GM10248 (cell line): ENCODE data around the gene PLSCR1.
"Not testable (repeated sequence)": the region's sequence is repeated elsewhere in the genome, so short reads cannot be mapped to it uniquely, and the experiment has no call there.

Source experiments
- CTCF ChIA-PET: fragments of 300-600 bp; sonication (Branson Sonifier 250); formaldehyde crosslinking; extraction: SDS; loops from one replicate; lab custom pipeline; 2021; ENCODE audit warnings: antibody characterized with exemption; lab: Yijun Ruan, JAX
- POLR2A ChIA-PET: fragments of 350-650 bp; sonication (Branson Sonifier 250); formaldehyde crosslinking; extraction: SDS; loops from one replicate; lab custom pipeline; 2020; ENCODE audit warnings: antibody characterized with exemption; lab: Yijun Ruan, JAX
- DNase-seq: peaks from one replicate; pipeline ENCODE4 v3.0.0; 2012; ENCODE audit errors: extremely low spot score
- CTCF ChIP-seq: IDR thresholded peaks from 2 replicates; pipeline ENCODE4 v1.5.1; 2012; ENCODE audit warnings: mild to moderate bottlenecking, low read depth; ENCODE audit errors: extremely low read depth, missing control alignments, control extremely low read depth

Gene PLSCR1

GRCh38 chr3:146524961-146525360, 19.4 kb downstream of the PLSCR1 start:
- no peak for TF ChIP-seq CTCF
- ChIA-PET POLR2A (no interaction called here), CTCF (interaction anchor here (1.1 to 1.8 kb wide), 3 partner anchors 9 to 21 kb away, joined by 3 to 5 read pairs (median 5); no protein-coding TSS in a partner anchor)
- DNase-seq: no peak

GRCh38 chr3:146523531-146523930, 20.9 kb downstream of the PLSCR1 start:
- ChIA-PET CTCF (no interaction called here), POLR2A (no interaction called here)
- no peak for TF ChIP-seq CTCF
- no peak for DNase-seq

DNA sequence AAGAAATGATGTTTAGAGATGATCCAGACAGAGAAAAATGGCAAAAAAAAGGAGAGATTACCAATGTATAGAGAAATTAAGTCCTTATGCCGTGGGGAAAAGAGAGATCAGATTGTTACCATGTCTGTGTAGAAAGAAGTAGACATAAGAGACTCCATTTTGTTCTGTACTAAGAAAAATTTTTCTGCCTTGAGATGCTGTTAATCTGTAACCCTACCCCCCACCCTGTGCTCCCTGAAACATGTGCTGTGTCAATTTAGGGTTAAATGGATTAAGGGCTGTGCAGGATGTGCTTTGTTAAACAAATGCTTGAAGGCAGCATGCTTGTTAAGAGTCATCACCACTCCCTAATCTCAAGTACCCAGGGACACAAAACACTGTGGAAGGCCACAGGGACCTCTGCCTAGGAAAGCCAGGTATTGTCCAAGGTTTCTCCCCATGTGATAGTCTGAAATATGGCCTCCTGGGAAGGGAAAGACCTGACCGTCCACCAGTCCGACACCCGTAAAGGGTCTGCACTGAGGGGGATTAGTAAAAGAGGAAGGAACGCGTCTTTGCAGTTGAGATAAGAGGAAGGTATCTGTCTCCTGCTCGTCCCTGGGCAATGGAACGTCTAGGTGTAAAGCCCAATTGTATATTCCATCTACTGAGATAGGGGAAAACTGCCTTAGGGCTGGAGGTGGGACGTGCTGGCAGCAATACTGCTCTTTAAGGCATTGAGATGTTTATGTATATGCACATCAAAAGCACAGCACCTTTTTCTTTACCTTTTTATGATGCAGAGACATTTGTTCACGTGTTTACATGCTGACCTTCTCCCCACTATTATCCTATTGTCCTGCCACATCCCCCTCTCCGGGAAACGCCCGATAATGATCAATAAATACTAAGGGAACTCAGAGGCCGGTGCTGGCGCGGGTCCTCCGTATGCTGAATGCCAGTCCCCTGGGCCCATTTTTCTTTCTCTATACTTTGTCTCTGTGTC, 21.9 kb downstream of the PLSCR1 start:
- CTCF ChIA-PET: interaction anchor here (1.7 kb wide), 1 partner anchor 8 kb away, joined by 6 read pairs; no protein-coding TSS in a partner anchor

GRCh38 chr3:146521394-146521793, 23.0 kb downstream of the PLSCR1 start:
- ChIA-PET CTCF (interaction anchor here (1.7 kb wide), 1 partner anchor 9 kb away, joined by 6 read pairs; no protein-coding TSS in a partner anchor), POLR2A (no interaction called here)
- no peak for DNase-seq
- TF ChIP-seq CTCF: no peak

More for the DNA sequence above, 21.9 kb downstream of the PLSCR1 start:
- DNase-seq, POLR2A ChIA-PET: not testable (repeated sequence)

GRCh38 chr3:146519810-146520209, 24.6 kb downstream of the PLSCR1 start:
- POLR2A ChIA-PET: no interaction called here
- CTCF ChIA-PET: interaction anchor here (0.7 kb wide), 1 partner anchor 24 kb away, joined by 3 read pairs; no protein-coding TSS in a partner anchor
- no peak for DNase-seq
- no peak for TF ChIP-seq CTCF

DNA sequence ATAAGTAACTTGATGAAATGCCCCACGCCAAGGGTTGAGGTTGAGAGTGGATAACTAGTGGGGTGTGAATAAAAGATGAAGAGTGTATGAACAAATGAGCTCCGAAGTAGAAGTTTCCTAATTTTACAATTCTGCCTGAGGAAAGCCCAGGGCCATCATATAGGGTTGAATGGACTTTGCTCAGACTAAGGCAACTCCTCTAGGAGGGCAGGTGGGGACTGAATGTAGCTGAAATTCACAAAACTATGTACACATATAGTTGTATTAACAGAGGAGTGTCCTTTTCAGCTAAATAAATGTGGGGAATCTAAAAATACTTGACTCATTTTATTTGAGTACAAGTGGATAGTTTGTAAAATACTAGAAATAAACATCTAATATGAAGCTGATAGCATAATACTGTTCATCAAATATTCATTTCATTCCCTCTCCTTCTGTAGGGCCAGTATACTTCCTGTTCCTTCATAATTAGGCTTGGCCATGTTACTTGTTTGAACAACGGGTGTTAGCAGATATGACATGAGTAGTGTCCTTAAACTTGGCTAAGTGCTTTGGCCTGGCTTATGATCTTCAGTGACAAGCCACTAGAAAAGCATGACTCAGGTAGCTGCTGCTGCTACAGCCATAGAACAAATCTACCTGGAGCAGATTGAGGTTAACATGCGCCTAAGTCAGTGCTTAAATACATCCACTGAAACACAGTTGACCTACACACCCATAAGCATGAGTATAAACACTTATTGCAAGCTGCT, 26.5 kb downstream of the PLSCR1 start:
- no peak for TF ChIP-seq CTCF
- ChIA-PET POLR2A (no interaction called here), CTCF (interaction anchor here (1.3 to 2.3 kb wide), 3 partner anchors 11 to 13 kb away, joined by 3 to 6 read pairs (median 4); no protein-coding TSS in a partner anchor)
- DNase-seq: no peak
